Liver (tissue), 9 donors: ENCODE data around the gene PNMA8B. TPM values are rescaled to one million over a fixed set of nuclear protein-coding genes. Genes with fewer than 3 reads are reported as not detected.

Experiments used
- DNase-seq: peaks from one replicate; pipeline ENCODE4 v3.0.0-alpha.2; 2017; ENCODE audit warnings: low spot score
- H3K27ac ChIP-seq, 2 donors: one replicate each; pipeline ENCODE4 v1.7.0; 2013; ENCODE audit warnings: inconsistent platforms in 2 of 2, low read length in 2 of 2, control low read depth in 1 of 2, low read depth in 1 of 2, mild to moderate bottlenecking in 1 of 2
- H3K27me3 ChIP-seq, 4 donors: one replicate each; pipeline versions ENCODE4 v1.6.1 to v1.7.0; 2013; ENCODE audit warnings: low read length in 3 of 4, inconsistent platforms in 1 of 4, mild to moderate bottlenecking in 1 of 4, moderate library complexity in 1 of 4; ENCODE audit not compliant: control insufficient read depth in 4 of 4, insufficient read depth in 4 of 4
- H3K36me3 ChIP-seq, 4 donors: one replicate each; pipeline versions ENCODE4 v1.6.1 to v1.7.0; 2013; ENCODE audit warnings: low read length in 3 of 4, mild to moderate bottlenecking in 3 of 4, low read depth in 1 of 4, moderate library complexity in 1 of 4; ENCODE audit not compliant: control insufficient read depth in 4 of 4, insufficient read depth in 3 of 4
- H3K4me1 ChIP-seq, 4 donors: one replicate each; pipeline versions ENCODE4 v1.6.1 to v1.7.0; 2013; ENCODE audit warnings: low read length in 3 of 4, mild to moderate bottlenecking in 3 of 4, moderate library complexity in 1 of 4; ENCODE audit not compliant: control insufficient read depth in 4 of 4, insufficient read depth in 4 of 4
- H3K4me3 ChIP-seq, 3 donors: one replicate each; pipeline versions ENCODE4 v1.6.1 to v1.7.0; 2013; ENCODE audit warnings: low read length in 3 of 3, control low read depth in 1 of 3, low read depth in 1 of 3, mild to moderate bottlenecking in 1 of 3
- H3K9ac ChIP-seq, 2 donors: one replicate each; pipeline ENCODE4 v1.7.0; 2013; ENCODE audit warnings: low read length in 2 of 2, mild to moderate bottlenecking in 2 of 2, moderate library complexity in 2 of 2, control low read depth in 1 of 2, low read depth in 1 of 2
- H3K9me3 ChIP-seq, 4 donors: one replicate each; pipeline versions ENCODE4 v1.6.1 to v1.7.0; 2013; ENCODE audit warnings: low read length in 3 of 4; ENCODE audit not compliant: control insufficient read depth in 4 of 4
- ATF3 ChIP-seq: IDR thresholded peaks from 2 replicates; pipeline ENCODE4 v1.6.1; 2016; ENCODE audit warnings: antibody characterized with exemption
- CTCF ChIP-seq: fragments of 150-350 bp; IDR thresholded peaks from 2 replicates; pipeline ENCODE4 v1.5.1; 2017; ENCODE audit warnings: improper control_type of control experiment, low read depth, low read length; ENCODE audit not compliant: missing input control
- EGR1 ChIP-seq, 2 donors: IDR thresholded peaks; 2 replicates each; pipeline ENCODE4 v1.6.1; 2016 to 2018; ENCODE audit warnings: antibody characterized with exemption in 2 of 2, low read depth in 2 of 2
- FOXA1 ChIP-seq: IDR thresholded peaks from 2 replicates; pipeline ENCODE4 v1.6.1; 2016; ENCODE audit warnings: antibody characterized with exemption
- GABPA ChIP-seq, 2 donors: IDR thresholded peaks in 1 of 2; conservative IDR thresholded peaks in 1 of 2; 2 replicates each; pipeline ENCODE4 v1.6.1; 2016; ENCODE audit warnings: antibody characterized with exemption in 2 of 2, mild to moderate bottlenecking in 1 of 2, moderate library complexity in 1 of 2
- HNF4A ChIP-seq, 2 donors: conservative IDR thresholded peaks; 2 replicates each; pipeline ENCODE4 v1.6.1; 2016; ENCODE audit warnings: antibody characterized with exemption in 2 of 2, mild to moderate bottlenecking in 2 of 2
- HNF4G ChIP-seq: IDR thresholded peaks from 2 replicates; pipeline ENCODE4 v1.6.1; 2016; ENCODE audit warnings: antibody characterized with exemption
- JUND ChIP-seq, 2 donors: IDR thresholded peaks; 2 replicates each; pipeline ENCODE4 v1.6.1; 2016; ENCODE audit warnings: antibody characterized with exemption in 2 of 2
- MAX ChIP-seq: IDR thresholded peaks from 2 replicates; pipeline ENCODE4 v1.6.1; 2016; ENCODE audit warnings: antibody characterized with exemption
- RAD21 ChIP-seq, 2 donors: IDR thresholded peaks; 2 replicates each; pipeline ENCODE4 v1.6.1; 2016; ENCODE audit warnings: antibody characterized with exemption in 2 of 2, mild to moderate bottlenecking in 2 of 2
- REST ChIP-seq: IDR thresholded peaks from 2 replicates; pipeline ENCODE4 v1.6.1; 2016; ENCODE audit warnings: antibody characterized with exemption, mild to moderate bottlenecking
- RXRA ChIP-seq, 2 donors: IDR thresholded peaks; 2 replicates each; pipeline ENCODE4 v1.6.1; 2017 to 2018; ENCODE audit warnings: antibody characterized with exemption in 2 of 2, mild to moderate bottlenecking in 1 of 2
- SP1 ChIP-seq: IDR thresholded peaks from 2 replicates; pipeline ENCODE4 v1.6.1; 2018; ENCODE audit warnings: antibody characterized with exemption, mild to moderate bottlenecking
- TAF1 ChIP-seq: conservative IDR thresholded peaks from 2 replicates; pipeline ENCODE4 v1.6.1; 2016; ENCODE audit warnings: antibody characterized with exemption, mild to moderate bottlenecking
- ZBTB33 ChIP-seq: IDR thresholded peaks from 2 replicates; pipeline ENCODE4 v1.6.1; 2016; ENCODE audit warnings: antibody characterized with exemption
- WGBS: extraction: QIAGEN DNeasy Blood & Tissue Kit; methylation state at CpG from one replicate; pipeline ENCODE4 v1.1.7; 2013; 5-methylcytosine and 5-hydroxymethylcytosine counted together
- polyA plus RNA-seq, 2 donors: library from polyadenylated mRNA; stranded (reverse) in 1 of 2; unstranded in 1 of 2; fragments of 200-250 nt in 1 of 2; fragments of >200 nt in 1 of 2; fragmentation: Nextera tagmentation in 1 of 2; extraction: Ambion mirVana in 1 of 2; gene quantifications; one replicate each; pipeline versions ENCODE4 v1.2.1 to v1.2.3, GENCODE V29; 2013 to 2015
- total RNA-seq, 2 donors: library from RNA; depleted of rRNA; stranded (reverse); fragments of >200 nt; gene quantifications; one replicate each; pipeline ENCODE4 v1.2.3, GENCODE V29; 2014
- donor health status: healthy.
- donor health status: healthy.
- donor health status: healthy.
- donor health status: healthy.
- donor health status: healthy.

Gene PNMA8B
- total and polyA plus RNA-seq, 4 donors = 0.15 to 0.59 (median 0.39) TPM

GRCh38 chr19:46530636-46531035, 35.0 kb upstream of the PNMA8B start:
- H3K9me3 ChIP-seq = no peaks in the 10 kb centered on the region
- TF ChIP-seq HNF4A (conservative IDR thresholded peaks at IDR 0.05) (no peak), TAF1 (no peak)
- H3K36me3 ChIP-seq = no peaks in the 10 kb centered on the region
- H3K9ac ChIP-seq = no peak overlapping the region
- H3K27me3 ChIP-seq = no peaks in the 10 kb centered on the region
- DNase-seq = no peak
- H3K4me1 ChIP-seq = peaks cover 0 to 6% (median 2%) of the 10 kb centered on the region in 4 donors
- WGBS = 74% methylated on average over 1 of the region's 1 CpG
- no peak overlapping the region for H3K4me3 ChIP-seq
- no peak overlapping the region for H3K27ac ChIP-seq

GRCh38 chr19:46529622-46530451, 34.2 kb upstream of the PNMA8B start:
- no peaks in the 10 kb centered on the region for H3K9me3 ChIP-seq
- WGBS = 8% methylated on average over 13 of the region's 13 CpGs
- H3K36me3 ChIP-seq = no peaks in the 10 kb centered on the region
- H3K27ac ChIP-seq = no peak overlapping the region
- H3K4me3 ChIP-seq = no peak overlapping the region
- DNase-seq = peak; percentile 77
- peaks cover 0 to 6% (median 2%) of the 10 kb centered on the region in 4 donors for H3K4me1 ChIP-seq
- no peaks in the 10 kb centered on the region for H3K27me3 ChIP-seq
- H3K9ac ChIP-seq = no peak overlapping the region
- TF ChIP-seq RAD21 (IDR thresholded peaks at IDR 0.05) (peak; percentile 94 to 96), CTCF (peak; percentile 95), ATF3 (no peak), SP1 (peak; percentile 16)

- Histone ChIP-seq H3K27me3 (no peaks in the 10 kb centered on the region), H3K9me3 (no peaks in the 10 kb centered on the region), H3K27ac (no peak overlapping the region), H3K36me3 (no peaks in the 10 kb centered on the region), H3K4me1 (peaks cover 0 to 6% (median 2%) of the 10 kb centered on the region in 4 donors), H3K9ac (no peak overlapping the region), H3K4me3 (no peak overlapping the region)
- no peak for DNase-seq
- TF ChIP-seq HNF4A (conservative IDR thresholded peaks at IDR 0.05) (no peak), RXRA (IDR thresholded peaks at IDR 0.05) (no peak), TAF1 (no peak), HNF4G (no peak), JUND (IDR thresholded peaks at IDR 0.05) (no peak), RAD21 (IDR thresholded peaks at IDR 0.05) (no peak), ZBTB33 (no peak), REST (no peak), FOXA1 (no peak), GABPA (IDR thresholded peaks at IDR 0.05 in 1 of 2, conservative IDR thresholded peaks at IDR 0.05 in 1 of 2) (no peak), EGR1 (IDR thresholded peaks at IDR 0.05; ENCODE audit: low read depth in 2 of 2) (no peak), MAX (no peak), SP1 (no peak)
- WGBS = 54% methylated on average over 25 of the region's 25 CpGs
These were observed 33.2 kb upstream of the PNMA8B start for GRCh38 chr19:46528601-46529590.
